Stimulated activated CD8-positive, alpha-beta memory T cell treated with anti-CD3 and anti-CD28 coated beads, Interleukin-4, amount 100 ng/mL, for 48 hours (primary cell): ENCODE results near the gene SPDYE16.
"Not testable (repeated sequence)": the region's sequence is repeated elsewhere in the genome, so short reads cannot be mapped to it uniquely, and the experiment has no call there.

Source experiments
- DNase-seq: peaks from one replicate; pipeline ENCODE4 v3.0.0-alpha.2; 2020

Gene SPDYE16

DNA sequence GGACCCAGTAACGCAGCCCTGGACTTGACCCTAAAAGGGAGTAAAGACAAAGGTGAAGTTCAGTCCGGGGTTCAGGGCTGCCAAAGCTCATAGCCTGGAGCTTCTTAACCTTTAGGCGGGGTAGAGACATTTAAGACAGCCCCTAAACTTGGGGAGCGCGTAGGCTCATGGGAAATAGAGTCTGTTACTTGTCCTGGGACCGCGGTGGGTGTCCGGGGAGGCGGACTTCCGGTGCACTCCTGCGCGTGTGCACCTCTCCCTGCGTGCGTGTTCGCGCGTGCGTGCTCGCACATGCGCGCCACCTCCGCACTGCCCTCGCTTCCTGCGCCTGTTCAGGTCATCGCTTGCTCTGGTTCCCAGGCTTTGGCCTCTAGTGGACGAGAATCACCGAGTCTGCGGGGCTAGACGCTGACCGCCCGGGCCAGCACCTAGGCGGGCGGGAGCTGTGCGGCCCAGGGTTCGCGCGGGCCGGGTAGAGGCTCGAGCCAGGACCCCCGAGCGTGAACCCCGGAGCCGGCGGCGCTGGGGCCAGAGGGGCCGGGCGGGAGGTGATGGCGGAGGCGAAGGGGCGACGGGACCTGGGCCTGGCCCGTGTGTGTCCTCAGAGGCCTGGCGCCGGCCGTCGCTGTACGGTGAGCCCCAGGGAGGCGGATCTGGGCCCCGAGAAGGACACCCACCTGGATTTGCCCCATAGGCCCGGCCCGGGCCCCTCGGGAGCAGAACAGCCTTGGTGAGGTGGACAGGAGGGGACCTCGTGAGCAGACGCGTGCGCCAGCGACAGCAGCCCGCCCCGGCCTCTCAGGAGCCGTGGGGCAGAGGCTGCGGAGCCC is 6.1 kb upstream of the SPDYE16 start:
- DNase-seq = peak; percentile 88

DNA sequence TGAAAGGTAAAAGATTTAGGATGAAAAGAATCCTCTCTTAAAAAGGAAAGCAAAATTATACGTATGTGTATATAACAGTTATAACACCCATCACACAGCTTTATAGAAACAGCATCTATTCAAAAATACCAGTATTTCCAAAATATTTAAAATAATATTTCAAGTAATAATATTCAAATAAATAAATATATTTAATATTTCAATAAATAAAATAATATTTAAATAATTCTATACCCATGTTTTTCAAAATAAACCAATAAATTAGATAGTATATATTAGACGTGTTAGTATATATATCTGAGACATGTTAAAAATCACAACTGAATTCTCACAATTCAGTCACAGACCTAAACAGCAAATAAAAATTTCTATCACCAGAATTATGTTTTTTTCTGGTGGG is 11.5 kb downstream of the SPDYE16 start:
- DNase-seq = not testable (repeated sequence)

DNA sequence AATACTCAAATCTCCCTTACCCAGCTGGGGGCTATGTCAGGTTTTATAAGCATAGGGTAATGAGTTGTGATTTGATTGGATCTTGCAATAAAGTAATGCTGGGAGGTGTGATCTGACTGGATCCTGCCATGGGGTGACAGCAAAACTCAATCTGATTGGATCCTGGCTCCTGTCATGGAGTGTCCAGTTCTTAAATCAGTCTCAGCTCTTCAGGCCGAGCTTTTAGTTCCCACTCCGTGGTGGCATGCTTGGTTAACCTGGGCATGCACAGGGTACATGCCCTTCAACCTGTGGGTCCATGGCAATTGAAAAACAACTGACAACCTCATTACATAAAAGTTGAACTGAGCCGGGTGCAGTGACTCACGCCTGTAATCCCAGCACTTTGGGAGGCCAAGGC is 16.9 kb downstream of the SPDYE16 start:
- not testable (repeated sequence) for DNase-seq

DNA sequence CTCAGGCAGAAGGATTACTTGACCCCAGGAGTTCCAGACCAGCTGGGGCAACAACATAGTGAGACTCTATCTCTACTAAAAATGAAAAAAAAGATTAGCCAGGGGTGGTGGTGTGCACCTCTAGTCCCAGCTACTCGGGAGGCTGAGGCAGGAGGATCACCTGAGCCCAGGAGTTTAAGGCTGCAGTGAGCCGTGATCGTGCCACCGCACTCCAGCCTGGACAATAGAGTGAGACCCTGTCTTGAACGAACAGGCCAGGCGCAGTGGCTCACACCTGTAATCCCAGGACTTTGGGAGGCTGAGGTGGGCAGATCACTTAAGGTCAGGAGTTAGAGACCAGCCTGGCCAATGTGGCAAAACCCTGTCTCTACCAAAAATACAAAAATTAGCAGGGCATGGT is 26.2 kb downstream of the SPDYE16 start:
- DNase-seq = not testable (repeated sequence)

DNA sequence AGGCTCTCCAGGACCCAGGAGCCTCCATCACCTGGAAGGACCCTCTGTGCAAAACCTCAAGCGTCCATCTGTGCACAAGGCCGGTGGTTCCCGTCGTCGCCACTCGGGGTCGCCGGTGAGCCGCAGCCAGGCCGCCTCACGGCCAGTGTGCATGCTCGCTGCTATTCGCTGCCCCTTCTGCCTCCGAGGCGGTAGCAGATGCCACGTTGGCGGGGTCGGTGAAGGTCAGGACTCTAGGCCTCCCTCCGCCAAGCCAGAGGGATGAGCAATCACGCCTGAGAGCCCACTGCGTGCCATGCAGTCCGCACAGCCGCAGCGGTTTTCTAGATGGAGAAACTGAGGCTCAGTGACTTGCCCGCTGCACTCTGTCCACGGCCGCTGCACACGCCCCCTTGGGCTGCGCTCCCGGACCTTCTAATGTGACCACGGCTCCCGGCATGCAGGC is 27.1 kb downstream of the SPDYE16 start:
- DNase-seq = no peak

DNA sequence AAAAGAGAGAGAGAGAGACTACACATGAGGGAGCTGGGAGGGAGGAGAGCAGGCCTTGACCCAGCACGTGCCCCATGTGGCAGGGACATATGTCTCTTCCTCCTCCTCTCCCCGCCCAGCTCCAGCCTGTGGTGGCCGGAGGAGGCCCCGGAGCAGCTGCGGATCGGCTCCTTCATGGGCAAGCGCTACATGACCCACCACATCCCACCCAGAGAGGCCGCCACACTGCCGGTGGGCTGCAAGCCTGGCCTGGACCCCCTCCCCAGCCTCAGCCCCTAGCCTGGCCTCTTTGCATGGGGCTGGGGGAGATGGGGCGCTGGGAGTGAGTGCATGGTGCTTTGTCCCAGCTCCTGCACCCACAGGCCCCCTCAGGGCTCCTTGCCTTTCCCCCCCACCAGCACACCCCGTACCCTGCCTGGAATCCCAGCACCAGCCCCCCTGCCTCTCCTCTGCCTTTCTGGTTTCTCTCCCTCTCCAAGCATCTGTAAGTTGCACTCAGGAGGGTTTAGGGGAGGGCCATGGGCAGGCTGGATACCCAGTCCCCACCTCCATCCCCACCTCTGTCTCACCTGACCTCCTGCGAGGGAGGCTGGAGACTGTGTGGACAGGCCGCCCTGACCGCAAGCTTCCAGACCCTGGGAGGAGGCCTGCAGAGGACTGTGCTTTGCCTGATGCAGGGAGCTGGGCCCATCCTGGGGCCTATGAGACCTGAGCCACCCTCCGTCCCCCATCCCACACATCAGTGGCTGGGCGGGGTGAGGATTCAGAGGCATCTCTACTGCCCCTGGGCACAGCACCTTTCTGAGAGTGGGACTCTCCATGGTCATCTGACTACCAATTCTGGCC is 27.9 kb downstream of the SPDYE16 start:
- DNase-seq = no peak

DNA sequence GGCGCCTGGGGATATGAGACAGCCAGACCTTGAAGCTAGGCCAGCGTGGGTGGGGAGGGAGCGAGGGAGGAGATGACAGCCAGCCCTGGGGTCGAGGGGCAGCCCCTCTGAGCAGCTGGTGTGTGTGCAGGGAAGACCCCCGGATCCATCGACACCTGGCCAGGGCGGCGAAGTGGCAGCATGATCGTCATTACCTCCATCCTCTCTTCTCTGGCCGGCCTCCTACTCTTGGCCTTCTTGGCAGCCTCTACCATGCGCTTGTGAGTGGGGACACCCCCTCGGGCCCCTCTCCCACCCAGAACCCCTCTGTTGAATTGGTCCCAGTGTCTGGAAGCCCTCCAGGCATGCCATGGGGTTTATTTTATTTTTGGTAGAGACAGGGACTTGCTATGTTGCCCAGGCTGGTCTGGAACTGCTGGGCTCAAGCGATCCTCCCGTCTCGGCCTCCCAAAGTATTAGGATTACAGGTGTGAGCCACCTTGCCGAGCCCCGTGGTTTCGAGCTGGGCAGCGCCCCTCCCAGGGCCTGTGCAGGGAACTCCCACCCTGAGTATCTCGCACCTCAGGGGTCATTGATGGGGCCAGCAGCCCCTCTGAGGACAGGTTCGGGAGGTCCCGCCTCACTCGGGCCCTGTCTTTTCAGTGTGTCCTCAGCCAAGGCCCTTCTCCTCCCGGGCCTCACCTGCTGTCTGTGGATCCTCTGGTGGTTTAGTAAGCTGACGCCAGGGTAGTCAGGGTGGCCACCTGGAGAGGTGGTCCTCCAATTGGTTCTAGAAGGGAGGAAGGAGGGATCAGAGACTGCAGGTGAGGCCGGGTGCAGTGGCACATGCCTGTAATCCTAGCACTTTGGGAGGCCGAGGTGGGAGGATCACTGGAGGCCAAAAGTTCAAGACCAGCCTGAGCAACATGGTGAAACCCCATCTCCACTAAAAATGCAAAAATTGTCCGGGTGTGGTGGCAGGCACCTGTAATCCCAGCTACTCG is 29.0 kb downstream of the SPDYE16 start:
- DNase-seq = no peak

DNA sequence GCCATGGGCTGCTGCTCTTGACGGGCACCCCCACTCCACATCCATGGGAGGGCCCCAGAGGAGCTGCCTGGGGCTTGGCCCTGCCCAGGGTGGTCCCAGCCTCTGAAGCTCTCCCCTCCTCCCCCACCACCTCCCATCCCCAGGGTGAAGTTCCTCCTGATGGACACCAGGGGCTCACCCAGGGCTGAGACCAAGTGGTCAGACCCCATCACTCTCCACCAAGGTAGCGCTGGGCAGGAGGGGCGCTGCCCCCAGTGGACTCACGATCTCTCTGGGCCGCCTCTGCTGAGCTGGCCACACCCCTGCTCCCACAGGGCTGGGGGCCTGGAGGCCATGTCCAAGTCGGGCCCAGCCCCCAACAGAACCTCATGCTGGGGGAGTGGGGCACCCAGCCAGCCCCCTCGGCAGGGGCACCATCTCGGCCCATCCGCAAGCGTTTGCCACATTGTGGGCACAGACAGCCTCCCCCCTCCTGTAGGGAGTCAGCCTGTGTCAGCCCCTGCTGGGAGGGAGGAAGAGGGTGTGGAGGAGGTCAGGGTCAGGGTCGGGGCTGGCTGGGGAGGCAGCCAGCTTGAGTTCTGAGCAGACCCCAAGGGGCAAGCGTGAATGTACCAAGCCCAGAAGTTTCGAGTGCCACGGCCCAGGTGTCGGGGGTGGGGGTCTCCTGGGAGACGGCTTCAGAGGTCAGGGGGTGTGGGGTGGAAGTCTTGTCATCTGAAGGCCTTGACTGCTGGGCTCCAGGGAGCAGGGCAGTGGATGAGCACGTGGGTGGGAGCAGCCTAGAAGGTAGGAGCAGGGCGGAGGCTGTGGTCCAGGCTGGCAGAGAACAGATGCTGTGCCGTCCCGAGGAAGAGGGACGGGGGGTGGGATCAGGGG is 29.9 kb downstream of the SPDYE16 start:
- no peak for DNase-seq

DNA sequence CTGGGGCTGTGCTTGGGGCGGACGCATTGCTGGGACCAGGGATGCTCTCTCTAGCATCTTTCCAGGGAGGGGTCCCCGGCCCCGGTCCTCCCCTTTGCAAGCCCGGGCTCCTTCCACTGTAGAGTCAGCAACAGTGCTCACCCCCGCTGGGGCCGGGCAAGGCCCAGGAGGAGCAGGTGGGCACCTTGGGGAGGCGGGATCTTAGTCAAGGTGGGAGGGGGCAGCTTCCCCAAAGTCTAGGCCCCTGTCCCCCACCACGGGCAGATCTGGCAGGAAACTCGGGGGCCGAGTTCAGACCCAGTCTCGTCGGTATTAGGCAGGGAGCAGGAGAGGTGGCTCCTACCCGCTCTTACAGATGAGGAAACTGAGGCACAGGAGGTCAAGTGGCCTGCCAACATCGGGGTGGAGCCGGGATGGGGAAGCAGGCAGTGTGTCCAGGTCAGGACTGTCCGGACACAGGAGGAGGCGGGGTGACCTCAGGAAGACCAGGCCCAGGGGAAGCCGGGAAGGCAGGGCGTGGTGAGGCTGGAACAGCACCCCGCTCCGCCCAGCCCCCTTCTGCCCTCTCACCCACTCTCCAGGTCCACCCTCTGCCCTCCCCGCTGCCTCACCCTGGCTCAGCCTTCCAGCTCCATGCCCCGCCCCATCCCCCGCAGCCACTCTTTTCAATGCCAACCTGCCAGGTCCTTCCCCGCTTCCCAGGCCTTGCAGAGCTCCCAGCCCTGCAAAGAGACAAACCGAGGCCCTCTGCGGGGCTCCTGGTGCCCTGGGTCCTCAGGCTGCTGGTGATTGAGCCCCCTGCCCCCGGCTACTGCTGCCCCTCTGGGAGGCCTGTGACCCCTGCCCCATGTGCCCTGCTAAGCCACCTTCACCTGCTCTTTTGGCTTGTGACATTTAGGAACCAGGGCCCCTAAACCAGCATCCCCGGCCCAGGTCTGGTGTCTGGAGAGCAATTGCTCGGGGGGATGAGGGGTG is 30.9 kb downstream of the SPDYE16 start:
- not testable (repeated sequence) for DNase-seq

DNA sequence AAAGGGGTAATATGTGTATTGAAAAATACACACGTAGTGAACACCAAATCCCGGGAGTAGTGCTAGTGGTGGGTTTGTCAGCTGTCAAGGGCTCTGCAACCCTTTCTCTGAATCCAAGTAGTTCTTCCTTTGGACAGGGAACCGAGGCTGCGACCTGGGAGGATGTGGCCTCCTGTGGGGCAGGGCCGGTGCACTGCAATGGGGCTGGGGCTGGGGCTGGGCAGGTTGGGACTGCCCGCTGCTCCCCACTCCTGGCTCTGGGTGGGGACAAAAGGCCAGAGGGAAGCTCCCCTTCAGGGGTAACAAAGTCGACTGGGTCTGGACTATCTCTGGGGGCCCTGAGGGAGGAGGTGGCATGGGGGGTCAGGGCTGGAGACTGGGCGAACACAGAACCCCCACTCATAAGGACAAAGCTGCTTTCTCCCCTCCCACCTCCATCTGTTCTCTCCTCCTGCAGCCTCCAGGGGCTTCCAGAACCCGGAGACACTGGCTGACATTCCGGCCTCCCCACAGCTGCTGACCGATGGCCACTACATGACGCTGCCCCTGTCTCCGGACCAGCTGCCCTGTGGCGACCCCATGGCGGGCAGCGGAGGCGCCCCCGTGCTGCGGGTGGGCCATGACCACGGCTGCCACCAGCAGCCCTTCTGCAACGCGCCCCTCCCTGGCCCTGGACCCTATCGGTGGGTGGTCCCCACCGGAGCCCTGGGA is 31.7 kb downstream of the SPDYE16 start:
- DNase-seq = not testable (repeated sequence)

DNA sequence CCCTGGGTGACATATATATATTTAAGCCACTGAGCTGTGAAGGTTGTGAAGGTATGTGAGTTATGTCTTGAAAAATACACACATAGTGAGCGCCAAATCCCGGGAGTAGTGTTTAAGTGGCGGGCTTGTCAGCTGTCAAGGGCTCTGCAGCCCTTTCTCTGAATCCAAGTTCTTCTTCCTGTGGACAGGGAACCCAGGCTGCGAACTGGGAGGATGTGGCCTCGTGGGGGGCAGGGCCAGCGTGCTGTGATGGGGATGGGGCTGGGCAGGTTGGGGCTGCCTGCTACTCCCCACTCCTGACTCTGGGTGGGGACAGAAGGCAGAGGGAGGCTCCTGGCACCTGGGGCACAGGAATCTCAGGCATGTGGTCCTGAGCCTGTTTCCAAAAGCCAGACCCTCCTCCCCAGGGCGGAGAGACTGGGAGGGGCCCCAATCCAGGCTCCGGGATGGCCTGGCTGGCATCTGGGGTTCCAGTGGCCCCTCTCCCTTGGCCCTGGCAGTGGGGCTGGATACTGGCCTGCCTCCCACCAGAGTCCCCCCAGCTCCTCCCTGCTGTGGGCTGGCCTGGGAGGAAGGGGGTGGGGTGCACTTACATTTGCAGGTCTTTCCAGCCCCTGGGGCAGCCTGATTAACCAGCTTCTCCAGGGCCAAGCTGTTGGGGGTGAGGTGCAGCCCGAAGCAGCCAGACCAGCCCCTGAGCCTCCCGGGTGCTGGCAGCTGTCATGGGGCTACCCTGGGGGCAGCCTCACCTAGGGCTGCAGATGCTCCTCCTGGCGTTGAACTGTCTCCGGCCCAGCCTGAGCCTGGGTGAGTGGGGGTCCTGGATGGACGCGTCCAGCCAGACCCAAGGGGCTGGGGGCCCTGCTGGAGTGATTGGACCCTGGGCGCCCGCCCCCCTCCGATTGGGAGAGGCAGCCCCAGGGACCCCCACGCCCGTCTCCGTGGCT is 32.9 kb downstream of the SPDYE16 start, which contains the start of gene UPK3B:
Gene UPK3B (plus strand): TSS at position 622 of the 947 bp plus-strand sequence. CDS start 101 bp downstream, at position 723.
- no peak for DNase-seq

DNA sequence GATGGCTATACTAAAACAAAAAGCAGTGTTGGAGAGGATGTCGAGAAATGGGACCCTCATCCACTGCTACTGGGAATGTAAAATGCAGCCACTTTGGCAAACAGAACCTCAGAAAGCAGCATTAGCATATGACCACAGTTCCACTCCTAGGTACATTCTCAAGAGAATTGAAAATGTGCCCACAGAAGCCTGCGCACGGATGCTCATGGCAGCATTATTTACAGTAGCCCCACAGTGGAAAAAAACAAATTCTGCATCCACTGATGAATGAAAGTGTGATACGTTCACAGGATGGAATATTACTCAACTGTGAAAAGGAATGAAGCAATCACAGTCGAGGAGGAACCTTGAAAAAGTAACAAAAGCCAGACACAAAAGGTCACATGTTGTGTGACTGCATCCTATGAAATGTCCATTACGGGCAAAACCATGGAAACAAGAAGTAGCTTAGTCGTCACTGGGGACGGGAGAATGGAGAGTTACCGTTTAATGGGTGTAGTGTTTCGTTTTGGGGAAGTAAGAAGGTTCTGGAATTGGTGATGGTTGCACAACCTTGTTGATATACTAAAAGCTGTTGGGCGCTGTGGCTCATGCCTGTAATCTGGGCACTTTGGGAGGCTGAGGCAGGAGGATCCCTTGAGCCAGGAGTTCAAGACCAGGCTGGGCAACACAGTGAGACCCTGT is 35.2 kb downstream of the SPDYE16 start:
- no peak for DNase-seq

DNA sequence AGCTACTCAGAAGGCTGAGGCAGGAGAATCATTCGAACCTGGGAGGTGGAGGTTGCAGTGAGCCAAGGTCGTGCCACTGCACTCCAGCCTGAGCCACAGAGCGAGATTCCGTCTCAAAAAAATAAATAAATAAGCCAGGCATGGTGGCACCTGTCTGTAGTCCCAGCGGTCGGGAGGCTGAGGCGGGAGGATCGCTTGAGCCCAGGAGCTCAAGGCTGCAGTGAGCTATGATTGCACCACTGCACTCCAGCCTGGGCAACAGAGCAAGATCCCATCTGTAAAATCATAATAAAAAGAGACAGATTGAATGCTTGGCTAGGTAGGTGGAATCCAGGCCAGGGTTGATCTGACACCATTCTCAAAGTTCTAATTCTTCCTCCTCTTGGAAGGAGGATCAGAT is 36.5 kb downstream of the SPDYE16 start:
- DNase-seq = not testable (repeated sequence)

DNA sequence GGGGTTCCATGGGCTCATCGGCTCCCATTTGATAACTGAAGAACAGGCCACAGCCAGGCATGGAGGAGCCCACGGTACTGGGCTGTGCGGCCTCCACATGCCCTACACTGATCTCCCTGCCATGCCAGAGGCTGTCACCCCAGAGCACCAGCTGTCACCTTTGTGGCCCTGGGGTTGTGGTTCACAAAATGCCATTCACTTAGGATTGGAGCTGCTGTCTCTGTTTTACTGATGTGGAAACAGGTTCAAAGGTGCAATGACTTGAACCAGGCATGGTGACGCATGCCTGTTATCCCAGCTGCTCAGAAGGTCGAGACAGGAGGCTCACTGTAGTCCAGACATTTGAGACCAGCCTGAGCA is 37.0 kb downstream of the SPDYE16 start:
- no peak for DNase-seq

DNA sequence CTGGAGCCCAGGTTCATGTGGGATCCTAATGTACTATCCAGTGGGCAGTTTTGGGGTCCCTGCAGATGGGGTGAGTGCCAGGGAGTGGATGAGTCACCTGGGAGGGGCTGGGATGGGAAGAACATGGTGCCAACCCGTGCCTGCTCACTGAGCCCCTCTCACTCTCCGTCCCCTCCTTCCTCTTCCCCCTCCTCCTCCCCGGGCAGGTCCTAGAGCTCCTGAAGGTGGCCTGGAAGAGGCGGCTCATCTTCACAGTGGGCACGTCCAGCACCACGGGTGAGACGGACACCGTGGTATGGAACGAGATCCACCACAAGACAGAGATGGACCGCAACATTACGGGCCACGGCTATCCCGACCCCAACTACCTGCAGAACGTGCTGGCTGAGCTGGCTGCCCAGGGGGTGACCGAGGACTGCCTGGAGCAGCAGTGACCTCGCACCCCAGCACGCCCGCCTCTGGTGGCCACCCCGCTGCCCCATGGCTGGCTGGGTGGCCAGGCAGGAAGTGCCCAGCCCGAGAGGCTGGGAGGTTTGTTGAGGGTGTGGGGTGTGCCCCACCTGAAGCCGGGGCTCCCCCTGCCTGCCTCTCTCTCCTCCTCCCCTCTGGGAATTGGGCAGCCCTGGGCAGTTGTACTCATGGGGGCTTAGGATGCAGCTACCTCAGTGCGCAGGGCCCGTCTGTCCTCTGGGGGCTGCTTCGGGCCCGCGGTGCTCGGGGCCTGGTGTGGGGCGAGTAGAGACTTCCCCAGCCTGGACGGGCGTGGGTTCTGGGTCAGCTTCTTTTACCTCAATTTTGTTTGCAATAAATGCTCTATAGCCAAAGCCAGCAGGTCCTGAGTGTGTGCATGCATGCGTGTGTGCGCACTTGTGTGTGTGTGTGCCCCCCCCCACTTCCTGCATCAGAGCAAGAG is 37.7 kb downstream of the SPDYE16 start:
- no peak for DNase-seq

DNA sequence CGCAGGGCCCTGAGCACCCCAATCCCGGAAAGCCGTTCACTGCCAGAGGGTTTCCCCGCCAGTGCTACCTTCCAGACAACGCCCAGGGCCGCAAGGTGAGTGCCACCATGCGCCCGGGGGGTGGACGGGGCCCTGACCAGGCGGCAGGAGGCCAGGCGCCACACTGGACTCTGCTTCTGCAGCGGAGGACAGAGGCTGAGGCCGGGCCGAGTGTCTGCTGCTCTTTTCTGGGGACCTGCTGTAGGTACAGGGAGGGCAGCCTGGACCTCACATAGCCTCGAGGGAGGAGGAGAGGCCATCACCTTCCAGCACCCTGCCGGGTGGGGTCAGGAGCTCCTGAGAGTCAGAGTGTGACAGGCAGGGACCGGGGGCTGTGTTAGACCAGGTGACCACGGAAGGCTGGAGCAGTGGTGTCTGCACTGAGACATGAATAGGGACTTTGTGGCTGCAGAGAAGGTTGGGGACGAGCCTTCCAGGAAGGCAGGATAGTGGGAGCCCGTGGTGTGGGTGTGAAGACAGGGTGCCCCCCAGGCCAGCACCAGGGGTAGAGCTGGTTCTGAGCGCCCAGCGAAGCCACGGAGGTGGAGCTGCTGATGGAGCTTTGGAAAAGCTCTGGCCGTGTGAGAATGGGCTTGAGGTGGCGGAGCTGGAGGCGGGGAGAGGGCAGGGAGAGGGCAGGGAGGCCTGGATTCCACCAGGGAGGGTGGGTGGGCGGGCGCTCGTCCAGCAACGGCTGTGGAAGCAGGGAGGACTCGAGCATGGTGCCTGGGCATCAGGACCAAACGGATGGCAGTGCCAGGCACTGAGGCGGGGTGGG is 38.5 kb downstream of the SPDYE16 start:
- not testable (repeated sequence) for DNase-seq
